ENCODE measurements around the gene UXS1. TPM values are rescaled to one million over a fixed set of nuclear protein-coding genes. Genes with fewer than 3 reads are reported as not detected.

UXS1 gene
- total RNA-seq, 4 donors from 2014 or later, result 37.0 to 86.6 (median 62.5) TPM

DNA sequence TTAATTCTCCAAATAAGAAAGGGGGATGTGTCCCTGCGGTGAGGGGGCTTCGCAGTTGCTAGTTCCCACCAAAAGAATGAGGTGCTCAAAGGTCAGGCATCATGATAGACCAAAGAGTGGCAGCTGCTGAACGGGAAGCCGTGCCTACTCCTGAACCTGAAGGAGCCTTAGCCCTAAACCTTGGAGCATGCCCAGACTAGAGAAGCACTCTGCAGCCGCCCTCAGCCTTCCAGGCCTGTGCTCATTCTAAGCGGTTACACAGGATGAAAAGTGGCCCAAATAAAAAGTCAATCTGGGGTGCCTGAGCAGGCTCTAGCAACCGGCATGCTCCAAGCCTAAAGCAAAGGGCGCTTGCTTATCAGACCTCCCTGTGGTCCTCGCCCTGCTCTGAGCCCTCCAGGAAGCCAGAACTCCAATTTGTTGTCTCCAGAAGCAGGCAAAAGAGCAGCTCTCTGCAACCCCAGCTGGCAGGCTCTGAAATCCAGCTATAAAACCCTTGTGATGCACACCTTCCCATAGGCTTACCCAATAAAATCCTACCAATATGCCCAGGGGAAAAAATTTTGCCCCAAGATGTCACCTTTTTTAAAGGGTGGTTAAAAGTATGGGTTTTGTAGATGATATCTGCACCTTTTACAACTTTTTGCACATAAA, 17.5 kb downstream of the UXS1 start:
- Histone ChIP-seq H3K27ac (no peak overlapping the region), H3K4me3 (no peak overlapping the region), H3K27me3 (no peaks in the 10 kb centered on the region), H3K4me1 (peaks cover 0 to 4% (median 0%) of the 10 kb centered on the region in 4 donors), H3K36me3 (no peaks in the 10 kb centered on the region), H3K9me3 (no peaks in the 10 kb centered on the region)
- in situ Hi-C loops (cut with MboI; ENCODE audit: low pct_ligation_motif_present in 1 of 4, low pct_unique_long_range_greater_than_20kb in 1 of 4, low sequenced_read_pairs in 3 of 4) (no loop called here), intact Hi-C loops (cut with DNase I; ENCODE audit: low total_unique reads) (no loop called here)
- 80 to 100% methylated on average over 3 to 9 of the region's 9 CpGs for whole genome bisulfite sequencing, 2 donors (ENCODE audit: low coverage in 1 of 2)
- no peak for DNase-seq
- no peak for TF ChIP-seq POLR2A (IDR thresholded peaks at IDR 0.05)
- no peak for TF ChIP-seq EP300 (IDR thresholded peaks at IDR 0.05; ENCODE audit: low read depth)

DNA sequence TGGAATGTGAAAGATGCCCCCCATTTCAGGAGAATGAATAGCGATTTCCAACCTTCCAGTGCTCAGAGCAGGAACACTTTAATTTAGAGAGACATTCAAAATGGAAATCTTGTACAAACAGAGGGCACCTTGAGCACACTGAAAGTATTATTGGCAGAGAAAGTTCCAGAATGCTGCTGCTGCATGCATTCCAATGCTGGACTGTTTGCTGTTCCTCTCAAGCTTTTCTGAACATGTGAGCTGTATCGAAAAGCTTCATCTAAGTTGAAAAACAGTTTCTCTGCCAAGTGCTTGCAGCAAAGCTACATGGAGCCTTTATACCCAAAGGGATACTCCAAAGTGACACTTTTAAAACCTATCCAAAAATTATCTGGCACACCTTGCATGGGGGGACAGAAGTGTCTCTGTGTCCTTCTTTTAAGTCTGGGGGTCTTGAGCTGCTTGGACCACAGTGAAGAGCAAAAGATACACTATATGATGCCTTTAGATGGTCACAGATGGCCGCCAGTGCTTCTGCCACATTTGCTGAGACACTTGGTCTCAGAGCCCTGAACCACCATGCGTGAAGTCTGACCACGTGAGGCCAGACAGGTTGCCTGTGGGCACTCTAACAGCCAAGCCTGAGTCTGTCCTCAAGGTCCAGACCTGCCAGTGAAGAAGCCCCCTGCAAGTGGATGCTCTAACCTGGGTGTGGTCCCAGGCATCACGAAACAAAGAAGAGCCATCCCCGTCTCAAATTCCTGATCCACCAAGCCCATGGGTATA, 18.8 kb downstream of the UXS1 start:
- 60 to 90% methylated on average over 1 to 7 of the region's 7 CpGs for WGBS, 2 donors (ENCODE audit: low coverage in 1 of 2)
- Histone ChIP-seq H3K27ac (no peak overlapping the region), H3K27me3 (no peaks in the 10 kb centered on the region), H3K4me3 (no peak overlapping the region), H3K36me3 (no peaks in the 10 kb centered on the region), H3K4me1 (no peaks in the 10 kb centered on the region), H3K9me3 (no peaks in the 10 kb centered on the region)
- DNase-seq, result no peak
- TF ChIP-seq EP300 (IDR thresholded peaks at IDR 0.05; ENCODE audit: low read depth) (no peak), POLR2AphosphoS5 (IDR thresholded peaks at IDR 0.05) (no peak), POLR2A (IDR thresholded peaks at IDR 0.05) (no peak)
- TF ChIP-seq, protein P1, sequence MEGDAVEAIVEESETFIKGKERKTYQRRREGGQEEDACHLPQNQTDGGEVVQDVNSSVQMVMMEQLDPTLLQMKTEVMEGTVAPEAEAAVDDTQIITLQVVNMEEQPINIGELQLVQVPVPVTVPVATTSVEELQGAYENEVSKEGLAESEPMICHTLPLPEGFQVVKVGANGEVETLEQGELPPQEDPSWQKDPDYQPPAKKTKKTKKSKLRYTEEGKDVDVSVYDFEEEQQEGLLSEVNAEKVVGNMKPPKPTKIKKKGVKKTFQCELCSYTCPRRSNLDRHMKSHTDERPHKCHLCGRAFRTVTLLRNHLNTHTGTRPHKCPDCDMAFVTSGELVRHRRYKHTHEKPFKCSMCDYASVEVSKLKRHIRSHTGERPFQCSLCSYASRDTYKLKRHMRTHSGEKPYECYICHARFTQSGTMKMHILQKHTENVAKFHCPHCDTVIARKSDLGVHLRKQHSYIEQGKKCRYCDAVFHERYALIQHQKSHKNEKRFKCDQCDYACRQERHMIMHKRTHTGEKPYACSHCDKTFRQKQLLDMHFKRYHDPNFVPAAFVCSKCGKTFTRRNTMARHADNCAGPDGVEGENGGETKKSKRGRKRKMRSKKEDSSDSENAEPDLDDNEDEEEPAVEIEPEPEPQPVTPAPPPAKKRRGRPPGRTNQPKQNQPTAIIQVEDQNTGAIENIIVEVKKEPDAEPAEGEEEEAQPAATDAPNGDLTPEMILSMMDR (IDR thresholded peaks at IDR 0.05), result no peak
- intact Hi-C loops (cut with DNase I; ENCODE audit: low total_unique reads), result no loop called here
- in situ Hi-C loops (cut with MboI; ENCODE audit: low pct_ligation_motif_present in 1 of 4, low pct_unique_long_range_greater_than_20kb in 1 of 4, low sequenced_read_pairs in 3 of 4), result no loop called here

DNA sequence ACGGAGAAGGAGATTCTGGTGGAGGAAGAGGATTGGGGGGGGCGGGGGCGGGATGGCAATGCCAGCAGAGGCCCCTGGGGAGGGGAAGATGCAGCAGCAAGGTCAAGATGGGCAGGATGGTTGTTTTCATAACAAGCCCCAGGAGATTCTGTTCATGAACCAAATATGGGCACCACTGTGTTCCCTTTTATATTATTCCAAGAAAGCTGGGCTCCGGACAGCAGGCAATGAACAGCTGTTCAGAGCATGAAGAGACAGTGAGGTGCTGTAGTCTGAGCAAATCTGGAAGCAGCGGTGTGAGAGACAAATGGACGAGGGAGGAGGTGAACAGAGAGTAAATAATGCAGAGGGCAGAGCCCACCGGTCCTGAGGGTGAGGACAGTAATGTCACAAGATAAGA, 20.0 kb downstream of the UXS1 start:
- DNase-seq, result no peak
- WGBS, 2 donors (ENCODE audit: low coverage in 1 of 2), result 89 to 94% methylated on average over 4 to 7 of the region's 7 CpGs

DNA sequence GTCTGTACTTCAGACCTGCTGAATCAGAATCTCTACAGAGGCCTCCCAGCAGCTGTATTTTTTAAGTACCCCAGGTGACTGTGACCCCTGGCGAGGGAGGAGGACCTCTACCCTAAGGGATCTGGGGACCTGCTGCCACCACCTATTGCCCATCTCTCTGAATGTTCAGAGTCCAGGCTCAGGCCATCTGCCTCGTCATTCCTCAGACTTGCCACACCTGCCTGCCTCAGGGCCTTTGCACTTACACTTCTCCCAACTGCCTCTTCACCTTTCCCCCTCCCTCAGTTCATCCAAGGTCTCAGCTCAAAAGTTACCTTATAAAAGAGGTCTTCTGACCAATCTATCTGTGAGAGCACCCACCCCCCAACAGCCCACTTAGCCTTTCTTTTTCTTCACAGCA, 21.5 kb downstream of the UXS1 start:
- Histone ChIP-seq H3K27ac (no peak overlapping the region), H3K9me3 (no peaks in the 10 kb centered on the region), H3K27me3 (no peaks in the 10 kb centered on the region), H3K4me3 (no peak overlapping the region), H3K36me3 (no peaks in the 10 kb centered on the region), H3K4me1 (no peaks in the 10 kb centered on the region)
- TF ChIP-seq, protein P1 (IDR thresholded peaks at IDR 0.05), result no peak
- TF ChIP-seq POLR2A (IDR thresholded peaks at IDR 0.05) (no peak), POLR2AphosphoS5 (IDR thresholded peaks at IDR 0.05) (no peak), EP300 (IDR thresholded peaks at IDR 0.05; ENCODE audit: low read depth) (no peak)
- in situ Hi-C loops (cut with MboI; ENCODE audit: low pct_ligation_motif_present in 1 of 4, low pct_unique_long_range_greater_than_20kb in 1 of 4, low sequenced_read_pairs in 3 of 4) (no loop called here), intact Hi-C loops (cut with DNase I; ENCODE audit: low total_unique reads) (no loop called here)
- WGBS, 2 donors (ENCODE audit: low coverage in 1 of 2), result 88 to 94% methylated on average over 1 to 2 of the region's 2 CpGs
- no peak for DNase-seq

More for the DNA sequence above, 20.0 kb downstream of the UXS1 start:
- intact Hi-C loops (cut with DNase I; ENCODE audit: low total_unique reads), result no loop called here
- H3K27ac ChIP-seq, result no peak overlapping the region
- no peaks in the 10 kb centered on the region for H3K36me3 ChIP-seq
- H3K27me3 ChIP-seq, result no peaks in the 10 kb centered on the region
- H3K4me3 ChIP-seq, result no peak overlapping the region
- H3K4me1 ChIP-seq, result no peaks in the 10 kb centered on the region
- H3K9me3 ChIP-seq, result no peaks in the 10 kb centered on the region
- TF ChIP-seq POLR2AphosphoS5 (IDR thresholded peaks at IDR 0.05), result no peak
- TF ChIP-seq POLR2A (IDR thresholded peaks at IDR 0.05), result no peak
- no peak for TF ChIP-seq EP300 (IDR thresholded peaks at IDR 0.05; ENCODE audit: low read depth)
- TF ChIP-seq, protein P1 (IDR thresholded peaks at IDR 0.05), result no peak
- in situ Hi-C loops (cut with MboI; ENCODE audit: low pct_ligation_motif_present in 1 of 4, low pct_unique_long_range_greater_than_20kb in 1 of 4, low sequenced_read_pairs in 3 of 4), result no loop called here

All from transverse colon (tissue), 4 donors.